H1 (cell line): ENCODE data around the gene GPR39. TPM values are rescaled to one million over a fixed set of nuclear protein-coding genes. Genes with fewer than 3 reads are reported as not detected.
A peak's percentile ranks its signal among the peaks of the same experiment; 100 is the strongest.

Experiments
- CTCF ChIA-PET: fragments of 300-600 bp; sonication (Branson Sonifier 250); formaldehyde crosslinking; loops from one replicate; lab custom pipeline; 2021; ENCODE audit not compliant: partially characterized antibody; lab: Charles Lee
- POLR2A ChIA-PET: fragments of 300-600 bp; sonication (Branson Sonifier 250); formaldehyde crosslinking; loops from one replicate; lab custom pipeline; 2021; ENCODE audit warnings: inconsistent platforms; ENCODE audit not compliant: partially characterized antibody; lab: Charles Lee
- DNase-seq, 2 experiments: peaks; one replicate each; pipeline versions ENCODE4 v3.0.0 to v3.0.0-alpha.2; 2010 to 2022; ENCODE audit warnings: low spot score in 2 of 2, low read depth in 1 of 2, mixed read lengths in 1 of 2
- FAIRE-seq: peaks from 2 replicates; lab custom pipeline; 2011; peaks lifted over from hg19 to GRCh38; lab: Jason Lieb, UNC
- H2AFZ ChIP-seq: 2 replicates; pipeline ENCODE4 v1.8.1; 2012; ENCODE audit warnings: low read length, inconsistent platforms
- H2AK5ac ChIP-seq: 2 replicates; pipeline ENCODE4 v1.6.1; 2013; ENCODE audit warnings: low read depth, low read length
- H2BK120ac ChIP-seq: replicated peaks from 2 replicates; pipeline ENCODE3; 2013; ENCODE audit warnings: low read depth, low read length, inconsistent platforms
- H2BK12ac ChIP-seq: 2 replicates; pipeline ENCODE4 v1.6.1; 2013; ENCODE audit warnings: low read depth, low read length
- H2BK15ac ChIP-seq: 2 replicates; pipeline ENCODE4 v1.6.1; 2013; ENCODE audit warnings: low read length
- H2BK20ac ChIP-seq: 2 replicates; pipeline ENCODE4 v1.6.1; 2013; ENCODE audit warnings: low read length
- H2BK5ac ChIP-seq: 2 replicates; pipeline ENCODE4 v1.6.1; 2013; ENCODE audit warnings: low read depth, low read length
- H3K14ac ChIP-seq: 2 replicates; pipeline ENCODE4 v1.6.1; 2013; ENCODE audit warnings: inconsistent platforms; ENCODE audit not compliant: insufficient read length
- H3K18ac ChIP-seq: 2 replicates; pipeline ENCODE4 v1.6.1; 2013; ENCODE audit warnings: low read length; ENCODE audit errors: extremely low read depth
- H3K23ac ChIP-seq: 2 replicates; pipeline ENCODE4 v1.6.1; 2013; ENCODE audit warnings: inconsistent platforms; ENCODE audit not compliant: insufficient read length
- H3K23me2 ChIP-seq: 2 replicates; pipeline ENCODE4 v1.6.1; 2013; ENCODE audit warnings: low read depth, low read length
- H3K27ac ChIP-seq: 2 replicates; pipeline ENCODE4 v1.6.1; 2011; ENCODE audit warnings: low read depth, low read length, inconsistent platforms
- H3K27me3 ChIP-seq, 4 experiments: replicated peaks in 1 of 4; 1 replicate in 1 of 4; 2 replicates in 3 of 4; pipeline versions ENCODE4 v1.6.1 to v1.8.1; 2011 to 2013; ENCODE audit warnings: low read length in 3 of 4, mild to moderate bottlenecking in 3 of 4, inconsistent platforms in 2 of 4, mixed read lengths in 2 of 4, moderate library complexity in 1 of 4; ENCODE audit not compliant: control insufficient read depth in 3 of 4, insufficient read depth in 3 of 4; ENCODE audit errors: extremely low read depth in 1 of 4
- H3K36me3 ChIP-seq, 4 experiments: 2 replicates each; pipeline versions ENCODE4 v1.6.1 to v1.8.1; 2011 to 2013; ENCODE audit warnings: mild to moderate bottlenecking in 4 of 4, low read length in 3 of 4, moderate library complexity in 2 of 4, control low read depth in 1 of 4, inconsistent platforms in 1 of 4; ENCODE audit not compliant: insufficient read depth in 4 of 4, control insufficient read depth in 2 of 4
- H3K4ac ChIP-seq: replicated peaks from 2 replicates; pipeline ENCODE3; 2013; ENCODE audit warnings: low read length, low read depth, mixed read lengths, inconsistent platforms; ENCODE audit not compliant: insufficient read length
- H3K4me1 ChIP-seq, 4 experiments: replicated peaks in 1 of 4; 1 replicate in 1 of 4; 2 replicates in 3 of 4; pipeline versions ENCODE4 v1.6.1 to v1.8.1; 2011 to 2013; ENCODE audit warnings: low read length in 3 of 4, inconsistent platforms in 2 of 4, mixed read lengths in 1 of 4; ENCODE audit not compliant: insufficient read depth in 4 of 4, control insufficient read depth in 3 of 4
- H3K4me2 ChIP-seq, 2 experiments: 2 replicates each; pipeline versions ENCODE4 v1.6.1 to v1.8.1; 2011 to 2013; ENCODE audit warnings: low read depth in 2 of 2, low read length in 2 of 2, control low read depth in 1 of 2, inconsistent platforms in 1 of 2, mild to moderate bottlenecking in 1 of 2; ENCODE audit not compliant: insufficient read depth in 1 of 2
- H3K4me3 ChIP-seq, 4 experiments: fragments of 200-600, 300-600 bp in 1 of 4; sonication (generic), shearing (Covaris generic), sonication (Bioruptor Twin) in 1 of 4; 2 replicates each; pipeline versions ENCODE4 v1.5.1 to v1.8.1; 2011 to 2016; ENCODE audit warnings: low read length in 4 of 4, low read depth in 3 of 4, control low read depth in 2 of 4, inconsistent platforms in 2 of 4, mild to moderate bottlenecking in 2 of 4, mixed read lengths in 1 of 4, moderate library complexity in 1 of 4; ENCODE audit not compliant: insufficient read depth in 2 of 4; ENCODE audit errors: extremely low read depth in 1 of 4
- H3K56ac ChIP-seq: replicated peaks from 2 replicates; pipeline ENCODE3; 2013; ENCODE audit warnings: low read depth, mild to moderate bottlenecking, mixed read lengths, low read length, inconsistent platforms; ENCODE audit not compliant: insufficient read length
- H3K79me1 ChIP-seq: 2 replicates; pipeline ENCODE4 v1.6.1; 2013; ENCODE audit warnings: low read depth, low read length, control low read depth
- H3K79me2 ChIP-seq, 2 experiments: 2 replicates each; pipeline versions ENCODE4 v1.6.1 to v1.8.1; 2012 to 2013; ENCODE audit warnings: low read length in 2 of 2, mild to moderate bottlenecking in 2 of 2, inconsistent platforms in 1 of 2; ENCODE audit not compliant: insufficient read depth in 2 of 2, control insufficient read depth in 1 of 2
- H3K9ac ChIP-seq, 4 experiments: replicated peaks in 1 of 4; 1 replicate in 1 of 4; 2 replicates in 3 of 4; pipeline versions ENCODE4 v1.6.1 to v1.8.1; 2011 to 2013; ENCODE audit warnings: low read depth in 3 of 4, low read length in 3 of 4, control low read depth in 2 of 4, mild to moderate bottlenecking in 2 of 4, moderate library complexity in 2 of 4, inconsistent platforms in 1 of 4; ENCODE audit errors: extremely low read depth in 1 of 4
- H3K9me3 ChIP-seq, 2 experiments: 2 replicates each; pipeline versions ENCODE4 v1.6.1 to v1.8.1; 2012 to 2013; ENCODE audit warnings: mild to moderate bottlenecking in 2 of 2, moderate library complexity in 2 of 2, control low read depth in 1 of 2, inconsistent platforms in 1 of 2, low read depth in 1 of 2, low read length in 1 of 2, mixed read lengths in 1 of 2; ENCODE audit not compliant: insufficient read depth in 2 of 2
- H4K20me1 ChIP-seq, 2 experiments: replicated peaks in 1 of 2; 2 replicates each; pipeline versions ENCODE3 to v1.8.1; 2011 to 2013; ENCODE audit warnings: inconsistent platforms in 2 of 2, low read length in 2 of 2, mild to moderate bottlenecking in 1 of 2; ENCODE audit not compliant: insufficient read depth in 2 of 2, control insufficient read depth in 1 of 2
- H4K5ac ChIP-seq: 2 replicates; pipeline ENCODE4 v1.6.1; 2013; ENCODE audit warnings: low read length, low read depth, mixed read lengths, inconsistent platforms; ENCODE audit not compliant: insufficient read length
- H4K8ac ChIP-seq: 2 replicates; pipeline ENCODE4 v1.8.0; 2013; ENCODE audit warnings: mild to moderate bottlenecking, moderate library complexity, low read length, inconsistent platforms; ENCODE audit not compliant: insufficient read depth; ENCODE audit errors: extremely low read depth
- H4K91ac ChIP-seq: replicated peaks from 2 replicates; pipeline ENCODE3; 2013; ENCODE audit warnings: low read length, mixed read lengths, inconsistent platforms; ENCODE audit not compliant: insufficient read length
- BACH1 ChIP-seq: IDR thresholded peaks from 2 replicates; pipeline ENCODE4 v1.6.1; 2012; ENCODE audit warnings: low read length, improper control_type of control experiment
- CHD2 ChIP-seq: IDR thresholded peaks from 2 replicates; pipeline ENCODE4 v1.6.1; 2012; ENCODE audit warnings: low read length, improper control_type of control experiment
- GTF2F1 ChIP-seq: IDR thresholded peaks from 2 replicates; pipeline ENCODE4 v1.6.1; 2012; ENCODE audit warnings: low read depth, low read length, improper control_type of control experiment, borderline replicate concordance
- HDAC2 ChIP-seq, 2 experiments: fragments of 300-600 bp in 1 of 2; sonication (generic) in 1 of 2; IDR thresholded peaks; 2 replicates each; pipeline ENCODE4 v1.6.1; 2011 to 2012; ENCODE audit warnings: low read depth in 2 of 2, low read length in 2 of 2, mild to moderate bottlenecking in 2 of 2, moderate library complexity in 2 of 2, borderline replicate concordance in 1 of 2, inconsistent platforms in 1 of 2
- JUN ChIP-seq: IDR thresholded peaks from 2 replicates; pipeline ENCODE4 v1.6.1; 2011; ENCODE audit warnings: low read depth, mild to moderate bottlenecking, improper control_type of control experiment, low read length
- KDM4A ChIP-seq: IDR thresholded peaks from one replicate; pipeline ENCODE4 v1.7.1; 2012; ENCODE audit warnings: low read depth, mild to moderate bottlenecking, moderate library complexity, low read length, inconsistent platforms; ENCODE audit not compliant: severe bottlenecking
- MAFK ChIP-seq: IDR thresholded peaks from 2 replicates; pipeline ENCODE4 v1.6.1; 2012; ENCODE audit warnings: low read depth, mild to moderate bottlenecking, improper control_type of control experiment, low read length
- RFX5 ChIP-seq: IDR thresholded peaks from 2 replicates; pipeline ENCODE4 v1.6.1; 2011; ENCODE audit warnings: low read depth, low read length, improper control_type of control experiment, borderline replicate concordance
- SIX5 ChIP-seq: IDR thresholded peaks from 2 replicates; pipeline ENCODE4 v1.6.1; 2011; ENCODE audit warnings: mild to moderate bottlenecking, low read depth, low read length
- SUZ12 ChIP-seq: fragments of 200-600 bp; sonication (generic); IDR thresholded peaks from 2 replicates; pipeline ENCODE4 v1.6.1; 2012; ENCODE audit warnings: mild to moderate bottlenecking, inconsistent platforms, low read length, moderate library complexity, mixed read lengths
- TAF7 ChIP-seq: optimal IDR thresholded peaks from 2 replicates; pipeline ENCODE3; 2011; ENCODE audit warnings: low read depth, mild to moderate bottlenecking, inconsistent platforms, low read length, moderate library complexity, borderline replicate concordance
- WGBS, 2 experiments: shearing (Covaris generic) in 1 of 2; methylation state at CpG; one replicate each; pipeline versions ENCODE4 v1.1.6 to v1.1.7; 2013 to 2015; ENCODE audit warnings: low lambda C conversion rate in 2 of 2, mixed read lengths in 2 of 2, inconsistent platforms in 1 of 2, low coverage in 1 of 2, missing lambda C conversion rate in 1 of 2; ENCODE audit not compliant: insufficient replicate concordance in 2 of 2, insufficient coverage in 1 of 2, insufficient read length in 1 of 2; ENCODE audit errors: extremely low coverage in 1 of 2, missing lambda C conversion rate in 1 of 2; 5-methylcytosine and 5-hydroxymethylcytosine counted together
- polyA plus RNA-seq, 7 experiments: library from polyadenylated mRNA; depleted of rRNA in 3 of 7; stranded (reverse) in 5 of 7; unstranded in 2 of 7; fragments of >200 nt in 5 of 7; fragments of 200-250 nt in 2 of 7; gene quantifications; 1 replicate in 5 of 7; 2 replicates in 1 of 7; 4 replicates in 1 of 7; pipeline versions ENCODE4 v1.2.1 to v1.2.3, GENCODE V29; 2011 to 2013; ENCODE audit warnings: missing spikeins in 2 of 7, mixed read lengths in 2 of 7
- total RNA-seq: library from RNA; stranded (reverse); fragmentation: NEBNext Ultra II Directional; extraction: Animal tissue kit (Norgen Biotek cat#: 25700); gene quantifications from 2 replicates; pipeline ENCODE4 v1.2.1, GENCODE V29; 2021

The GPR39 gene
- total and polyA plus RNA-seq, 2 of the 8 experiments (the other 6 are each of a cell fraction or from before 2014, with no cell fraction given): 0.63 to 2.7 TPM

GRCh38 chr2:132668987-132669907, 252.6 kb downstream of the GPR39 start:
- Histone ChIP-seq H2BK120ac (no peak overlapping the region), H4K8ac (no peak overlapping the region; the same call in 1 of the 2 replicates), H3K23me2 (peaks cover 24% of the 10 kb centered on the region), H4K5ac (no peak overlapping the region), H2BK15ac (no peak overlapping the region), H2BK5ac (no peak overlapping the region), H2BK12ac (peak overlapping the region; percentile 44; the same call in 1 of the 2 replicates), H3K79me1 (no peaks in the 10 kb centered on the region), H3K4me1 (peaks cover 0 to 10% (median 3%) of the 10 kb centered on the region in 4 experiments; a peak in 5 of 7 replicates), H3K14ac (no peak overlapping the region), H4K20me1 (peaks cover 0 to 4% of the 10 kb centered on the region in 2 experiments), H3K9me3 (no peaks in the 10 kb centered on the region), H3K9ac (no peak overlapping the region), H3K23ac (no peak overlapping the region), H2BK20ac (no peak overlapping the region), H3K4me2 (peak overlapping the region; percentile 96 to 98), H4K91ac (no peak overlapping the region), H3K56ac (no peak overlapping the region), H3K36me3 (no peaks in the 10 kb centered on the region), H3K27ac (no peak overlapping the region), H3K4ac (no peak overlapping the region), H2AFZ (peak overlapping the region; percentile 3; the same call in 1 of the 2 replicates), H3K18ac (peak overlapping the region; percentile 9; the same call in 1 of the 2 replicates), H3K4me3 (peak overlapping the region; percentile 44 to 71 (median 68)), H3K27me3 (peaks cover 14 to 51% (median 45%) of the 10 kb centered on the region in 4 experiments), H3K79me2 (no peaks in the 10 kb centered on the region), H2AK5ac (no peak overlapping the region)
- DNase-seq (peak in 1 of 2 experiments; percentile 74), FAIRE-seq (no peak)
- 1% methylated on average over 46 of the region's 80 CpGs; no CpG with 5 or more reads in 1 of the 2 experiments for WGBS, 2 experiments
- ChIA-PET POLR2A (interaction anchor here (0.6 kb wide), 1 partner anchor 395 kb away, joined by 3 read pairs; no protein-coding TSS in a partner anchor), CTCF (interaction anchor here (0.7 to 4.9 kb wide), 18 partner anchors 10 to 499 kb away, joined by 3 to 45 read pairs (median 4); no protein-coding TSS in a partner anchor)
- TF ChIP-seq JUN: no peak
- peak; percentile 71 for TF ChIP-seq KDM4A
- TF ChIP-seq MAFK: no peak
- no peak for TF ChIP-seq RFX5
- TF ChIP-seq SIX5: no peak
- peak; percentile 90 for TF ChIP-seq SUZ12
- TF ChIP-seq TAF7: no peak
- TF ChIP-seq HDAC2 (IDR thresholded peaks at IDR 0.05; ENCODE audit: borderline replicate concordance in 1 of 2, low read depth in 2 of 2, low read length in 2 of 2): no peak
- no peak for TF ChIP-seq CHD2
- no peak for TF ChIP-seq GTF2F1
- TF ChIP-seq BACH1: no peak
